KMS-11 (cell line): ENCODE data around the gene NLRP4.

Source experiments
- H2AFZ ChIP-seq: fragments of 200-600 bp; sonication (generic); 2 replicates; pipeline ENCODE4 v1.6.1; 2016; ENCODE audit warnings: antibody characterized with exemption, mixed run types, low read depth
- H3K27ac ChIP-seq: fragments of 200-600 bp; sonication (generic); 2 replicates; pipeline ENCODE4 v1.6.1; 2016; ENCODE audit warnings: mild to moderate bottlenecking, mixed run types
- H3K27me3 ChIP-seq: fragments of 200-600 bp; sonication (generic); 2 replicates; pipeline ENCODE4 v1.6.1; 2017; ENCODE audit warnings: mild to moderate bottlenecking, low read depth, mixed run types, moderate library complexity; ENCODE audit not compliant: insufficient read depth
- H3K36me3 ChIP-seq: fragments of 200-600 bp; sonication (generic); 2 replicates; pipeline ENCODE4 v1.6.1; 2017; ENCODE audit warnings: mild to moderate bottlenecking, mixed run types; ENCODE audit not compliant: insufficient read depth
- H3K4me1 ChIP-seq: fragments of 200-600 bp; sonication (generic); 2 replicates; pipeline ENCODE4 v1.6.1; 2016; ENCODE audit warnings: mild to moderate bottlenecking, low read depth, mixed run types; ENCODE audit not compliant: poor library complexity, severe bottlenecking
- H3K4me2 ChIP-seq: fragments of 200-600 bp; sonication (generic); 2 replicates; pipeline ENCODE4 v1.7.0; 2016; ENCODE audit warnings: mild to moderate bottlenecking, mixed run types
- H3K4me3 ChIP-seq: fragments of 200-600 bp; sonication (generic); IDR thresholded peaks from 2 replicates; pipeline ENCODE4 v1.6.1; 2017; ENCODE audit warnings: low read depth, low read length, mixed read lengths; ENCODE audit not compliant: insufficient read depth
- H3K79me2 ChIP-seq: fragments of 200-600 bp; sonication (generic); 2 replicates; pipeline ENCODE4 v1.6.1; 2016; ENCODE audit warnings: low read depth, mixed run types; ENCODE audit not compliant: insufficient read depth
- H3K9ac ChIP-seq: fragments of 200-600 bp; sonication (generic); 2 replicates; pipeline ENCODE4 v1.6.1; 2016; ENCODE audit warnings: mild to moderate bottlenecking, mixed run types
- H4K20me1 ChIP-seq: fragments of 200-600 bp; sonication (generic); 2 replicates; pipeline ENCODE4 v1.6.1; 2016; ENCODE audit warnings: mild to moderate bottlenecking, mixed run types; ENCODE audit not compliant: insufficient read depth
- CTCF ChIP-seq: fragments of 200-600 bp; sonication (generic); conservative IDR thresholded peaks from 2 replicates; pipeline ENCODE4 v1.6.1; 2017; ENCODE audit warnings: low read depth, mild to moderate bottlenecking, antibody characterized with exemption, low read length, moderate library complexity, mixed read lengths

Gene NLRP4, protein sequence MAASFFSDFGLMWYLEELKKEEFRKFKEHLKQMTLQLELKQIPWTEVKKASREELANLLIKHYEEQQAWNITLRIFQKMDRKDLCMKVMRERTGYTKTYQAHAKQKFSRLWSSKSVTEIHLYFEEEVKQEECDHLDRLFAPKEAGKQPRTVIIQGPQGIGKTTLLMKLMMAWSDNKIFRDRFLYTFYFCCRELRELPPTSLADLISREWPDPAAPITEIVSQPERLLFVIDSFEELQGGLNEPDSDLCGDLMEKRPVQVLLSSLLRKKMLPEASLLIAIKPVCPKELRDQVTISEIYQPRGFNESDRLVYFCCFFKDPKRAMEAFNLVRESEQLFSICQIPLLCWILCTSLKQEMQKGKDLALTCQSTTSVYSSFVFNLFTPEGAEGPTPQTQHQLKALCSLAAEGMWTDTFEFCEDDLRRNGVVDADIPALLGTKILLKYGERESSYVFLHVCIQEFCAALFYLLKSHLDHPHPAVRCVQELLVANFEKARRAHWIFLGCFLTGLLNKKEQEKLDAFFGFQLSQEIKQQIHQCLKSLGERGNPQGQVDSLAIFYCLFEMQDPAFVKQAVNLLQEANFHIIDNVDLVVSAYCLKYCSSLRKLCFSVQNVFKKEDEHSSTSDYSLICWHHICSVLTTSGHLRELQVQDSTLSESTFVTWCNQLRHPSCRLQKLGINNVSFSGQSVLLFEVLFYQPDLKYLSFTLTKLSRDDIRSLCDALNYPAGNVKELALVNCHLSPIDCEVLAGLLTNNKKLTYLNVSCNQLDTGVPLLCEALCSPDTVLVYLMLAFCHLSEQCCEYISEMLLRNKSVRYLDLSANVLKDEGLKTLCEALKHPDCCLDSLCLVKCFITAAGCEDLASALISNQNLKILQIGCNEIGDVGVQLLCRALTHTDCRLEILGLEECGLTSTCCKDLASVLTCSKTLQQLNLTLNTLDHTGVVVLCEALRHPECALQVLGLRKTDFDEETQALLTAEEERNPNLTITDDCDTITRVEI

DNA sequence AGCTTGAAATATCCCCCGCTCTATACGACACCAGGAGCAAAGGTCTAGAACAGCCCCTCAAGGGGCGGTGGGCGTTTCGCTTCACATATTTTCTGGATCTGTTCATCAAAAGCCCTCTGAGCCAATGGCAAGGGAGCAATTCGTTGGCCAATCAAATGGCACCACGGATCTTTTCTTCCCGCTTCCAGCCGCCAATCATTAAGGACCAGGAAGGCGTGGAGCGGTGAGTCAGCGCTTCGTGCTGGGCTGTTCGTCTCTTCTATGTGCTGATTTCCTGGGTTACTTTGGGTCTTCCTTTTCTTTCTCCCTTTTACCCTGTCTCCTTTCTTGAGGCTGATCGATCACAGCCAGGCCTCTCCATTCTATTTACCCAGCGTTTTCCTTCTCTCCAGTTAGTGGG lies at the start of gene NLRP4:
TSS of gene NLRP4 (plus strand) at position 201 of the 400 bp plus-strand sequence. CDS start 15,541 bp downstream, outside the sequence.
- Histone ChIP-seq H3K4me3 (no peak within 1 kb of the TSS), H3K4me1 (peaks cover 75% of the 10 kb centered on the region), H4K20me1 (no peaks in the 10 kb centered on the region), H3K36me3 (no peaks in the 10 kb centered on the region), H3K27me3 (no peaks in the 10 kb centered on the region), H3K4me2 (no peak within 1 kb of the TSS), H3K9ac (no peak within 1 kb of the TSS), H3K27ac (peak within 1 kb of the TSS; percentile 96; the same call in 1 of the 2 replicates), H2AFZ (no peak within 1 kb of the TSS), H3K79me2 (no peaks in the 10 kb centered on the region)
- no peak for TF ChIP-seq CTCF

GRCh38 chr19:55795021-55795420 lies 41.3 kb upstream of the NLRP4 start:
- TF ChIP-seq CTCF: no peak
- H3K27me3 ChIP-seq: no peaks in the 10 kb centered on the region
- no peaks in the 10 kb centered on the region for H3K36me3 ChIP-seq
- no peaks in the 10 kb centered on the region for H3K4me1 ChIP-seq
- no peaks in the 10 kb centered on the region for H3K79me2 ChIP-seq
- H4K20me1 ChIP-seq: no peaks in the 10 kb centered on the region
- H2AFZ ChIP-seq: no peak overlapping the region
- H3K4me3 ChIP-seq: no peak overlapping the region
- H3K4me2 ChIP-seq: no peak overlapping the region
- H3K27ac ChIP-seq: no peak overlapping the region
- no peak overlapping the region for H3K9ac ChIP-seq

DNA sequence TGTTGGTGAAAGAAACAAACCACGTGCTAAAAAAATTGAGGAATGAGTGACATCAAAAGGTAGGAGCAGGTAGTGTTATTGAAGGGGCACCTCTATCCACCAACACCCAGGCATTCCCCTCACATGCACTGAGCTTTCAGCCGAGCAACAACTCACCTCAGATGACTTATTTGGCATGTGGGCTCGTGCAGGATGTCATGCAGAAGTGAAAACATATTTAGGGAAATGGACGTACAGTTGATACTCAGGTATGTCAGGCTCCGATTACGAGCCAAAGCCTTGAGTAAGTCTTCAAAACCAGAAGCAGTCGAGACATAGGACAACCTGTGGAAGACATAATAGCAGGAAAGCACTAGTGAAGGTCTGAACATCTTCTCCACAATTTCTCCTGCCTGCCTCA lies 34.9 kb upstream of the NLRP4 start:
- Histone ChIP-seq H3K4me2 (no peak overlapping the region), H4K20me1 (no peaks in the 10 kb centered on the region), H3K4me1 (peaks cover 3% of the 10 kb centered on the region), H3K36me3 (no peaks in the 10 kb centered on the region), H3K79me2 (no peaks in the 10 kb centered on the region), H3K9ac (no peak overlapping the region), H3K27me3 (no peaks in the 10 kb centered on the region), H3K4me3 (no peak overlapping the region), H3K27ac (no peak overlapping the region), H2AFZ (no peak overlapping the region)
- TF ChIP-seq CTCF: no peak

DNA sequence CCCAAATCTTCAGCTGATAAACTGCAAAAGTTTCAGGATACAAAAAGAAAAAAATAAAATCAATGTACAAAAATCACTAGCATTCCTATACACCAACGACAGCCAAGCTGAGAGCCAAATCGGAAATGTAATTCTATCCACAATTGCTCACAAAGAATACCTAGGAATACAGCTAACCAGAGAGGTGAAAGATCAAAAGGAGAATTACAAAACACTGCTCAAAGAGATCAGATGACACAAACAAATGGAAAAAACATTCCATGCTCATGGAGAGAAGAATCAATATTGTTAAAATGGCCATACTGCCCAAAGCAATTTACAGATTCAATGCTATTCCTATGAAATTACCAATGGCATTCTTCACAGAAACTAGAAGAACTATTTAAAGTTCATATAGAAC lies 34.1 kb upstream of the NLRP4 start:
- TF ChIP-seq CTCF: no peak
- Histone ChIP-seq H3K36me3 (no peaks in the 10 kb centered on the region), H4K20me1 (no peaks in the 10 kb centered on the region), H3K4me2 (no peak overlapping the region), H3K27me3 (no peaks in the 10 kb centered on the region), H3K79me2 (no peaks in the 10 kb centered on the region), H3K9ac (no peak overlapping the region), H3K4me3 (no peak overlapping the region), H3K27ac (no peak overlapping the region), H3K4me1 (peaks cover 3% of the 10 kb centered on the region), H2AFZ (no peak overlapping the region)
